Measurements from ENCODE around the gene TOP1. TPM values are rescaled to one million over a fixed set of nuclear protein-coding genes. Genes with fewer than 3 reads are reported as not detected.

TOP1 gene
- polyA plus RNA-seq, 4 donors, result 46.2 to 74.3 (median 69.8) TPM

DNA sequence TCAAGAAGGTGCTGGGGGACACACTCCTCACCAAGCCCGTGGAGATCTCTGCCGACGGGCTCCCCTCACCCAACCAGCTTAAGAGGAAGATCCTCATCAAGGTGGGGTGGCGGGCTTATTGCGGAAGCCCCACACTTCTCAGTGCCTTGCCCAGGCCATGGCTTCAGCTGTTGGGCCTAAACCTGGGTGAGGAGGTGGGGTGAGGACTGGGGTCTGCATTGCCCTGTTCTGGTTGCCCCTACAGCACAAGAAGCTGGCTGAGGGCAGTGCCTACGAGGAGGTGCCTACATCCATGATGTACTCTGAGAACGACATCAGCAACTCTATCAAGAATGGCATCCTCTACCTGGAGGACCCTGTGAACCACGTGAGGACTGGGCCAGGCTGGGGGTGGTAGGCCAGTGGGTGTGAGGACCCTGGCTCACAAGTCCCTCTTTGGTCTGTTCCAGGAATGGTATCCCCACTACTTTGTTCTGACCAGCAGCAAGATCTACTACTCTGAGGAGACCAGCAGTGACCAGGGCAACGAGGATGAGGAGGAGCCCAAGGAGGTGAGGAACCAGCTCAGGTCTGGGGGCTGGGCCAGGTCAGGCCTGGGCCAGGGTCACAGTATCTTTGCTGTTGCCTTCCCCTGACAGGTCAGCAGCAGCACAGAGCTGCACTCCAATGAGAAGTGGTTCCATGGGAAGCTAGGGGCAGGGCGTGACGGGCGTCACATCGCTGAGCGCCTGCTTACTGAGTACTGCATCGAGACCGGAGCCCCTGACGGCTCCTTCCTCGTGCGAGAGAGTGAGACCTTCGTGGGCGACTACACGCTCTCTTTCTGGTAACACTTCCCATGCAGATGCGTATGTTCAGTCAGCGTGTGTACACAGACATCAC lies 136.6 kb downstream of the TOP1 start:
- Histone ChIP-seq H3K27me3 (ENCODE audit: control insufficient read depth in 3 of 3, insufficient read depth in 3 of 3, low read length in 3 of 3) (no peaks in the 10 kb centered on the region), H3K27ac (ENCODE audit: low read depth in 1 of 3, low read length in 2 of 3) (no peak overlapping the region), H3K4me1 (ENCODE audit: control insufficient read depth in 3 of 3, insufficient read depth in 2 of 3, low read depth in 1 of 3, low read length in 2 of 3) (no peaks in the 10 kb centered on the region), H3K36me3 (ENCODE audit: control insufficient read depth in 3 of 3, insufficient read depth in 2 of 3, low read depth in 1 of 3, low read length in 3 of 3) (peaks cover 20 to 97% (median 58%) of the 10 kb centered on the region in 3 donors), H3K4me3 (ENCODE audit: low read depth in 1 of 3, low read length in 3 of 3) (no peak overlapping the region), H3K9me3 (ENCODE audit: control insufficient read depth in 2 of 2, insufficient read depth in 1 of 2, low read depth in 1 of 2, low read length in 1 of 2) (no peaks in the 10 kb centered on the region)
- DNase-seq (no peak), FAIRE-seq (no peak)
- 89 to 94% (median 91%) methylated on average over 24 of the region's 24 CpGs for WGBS, 3 donors

- no peak for DNase-seq
- no peaks in the 10 kb centered on the region for H3K27me3 ChIP-seq (ENCODE audit: control insufficient read depth in 3 of 3, insufficient read depth in 3 of 3, low read length in 3 of 3)
- H3K27ac ChIP-seq (ENCODE audit: low read depth in 1 of 3, low read length in 2 of 3), result no peak overlapping the region
- H3K36me3 ChIP-seq (ENCODE audit: control insufficient read depth in 3 of 3, insufficient read depth in 2 of 3, low read depth in 1 of 3, low read length in 3 of 3), result peaks cover 20 to 98% (median 58%) of the 10 kb centered on the region in 3 donors
- no peaks in the 10 kb centered on the region for H3K9me3 ChIP-seq (ENCODE audit: control insufficient read depth in 2 of 2, insufficient read depth in 1 of 2, low read depth in 1 of 2, low read length in 1 of 2)
- FAIRE-seq, result no peak
- no peaks in the 10 kb centered on the region for H3K4me1 ChIP-seq (ENCODE audit: control insufficient read depth in 3 of 3, insufficient read depth in 2 of 3, low read depth in 1 of 3, low read length in 2 of 3)
- no peak overlapping the region for H3K4me3 ChIP-seq (ENCODE audit: low read depth in 1 of 3, low read length in 3 of 3)
- 90 to 93% (median 93%) methylated on average over 27 of the region's 27 CpGs for WGBS, 3 donors
Observed at GRCh38 chr20:41166201-41167117, 137.8 kb downstream of the TOP1 start.

DNA sequence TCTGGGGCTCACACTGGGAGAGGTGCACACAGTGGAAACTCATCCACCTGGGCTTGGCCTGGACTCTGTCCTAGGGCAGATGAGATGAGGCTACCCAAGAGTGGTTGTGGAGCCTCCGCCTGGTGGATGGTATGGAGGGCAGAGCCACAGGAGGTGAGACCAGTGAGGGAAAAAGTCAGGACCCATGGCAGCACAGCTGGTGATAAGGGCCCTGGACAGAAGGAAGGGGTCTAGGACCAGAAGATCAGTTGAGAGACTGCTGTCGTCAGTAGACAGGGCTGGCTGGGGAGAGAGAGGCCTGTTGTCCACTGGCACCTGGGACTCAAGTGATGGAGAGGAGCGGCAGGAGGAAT lies 138.5 kb downstream of the TOP1 start:
- Histone ChIP-seq H3K4me3 (ENCODE audit: low read depth in 1 of 3, low read length in 3 of 3) (no peak overlapping the region), H3K27me3 (ENCODE audit: control insufficient read depth in 3 of 3, insufficient read depth in 3 of 3, low read length in 3 of 3) (no peaks in the 10 kb centered on the region), H3K4me1 (ENCODE audit: control insufficient read depth in 3 of 3, insufficient read depth in 2 of 3, low read depth in 1 of 3, low read length in 2 of 3) (no peaks in the 10 kb centered on the region), H3K36me3 (ENCODE audit: control insufficient read depth in 3 of 3, insufficient read depth in 2 of 3, low read depth in 1 of 3, low read length in 3 of 3) (peaks cover 20 to 98% (median 63%) of the 10 kb centered on the region in 3 donors), H3K27ac (ENCODE audit: low read depth in 1 of 3, low read length in 2 of 3) (no peak overlapping the region), H3K9me3 (ENCODE audit: control insufficient read depth in 2 of 2, insufficient read depth in 1 of 2, low read depth in 1 of 2, low read length in 1 of 2) (no peaks in the 10 kb centered on the region)
- FAIRE-seq, result no peak
- no peak for DNase-seq
- 90 to 95% (median 92%) methylated on average over 3 of the region's 3 CpGs for WGBS, 3 donors

GRCh38 chr20:41167481-41168253 lies 139.0 kb downstream of the TOP1 start:
- WGBS, 3 donors, result 79 to 88% (median 85%) methylated on average over 11 of the region's 11 CpGs
- no peak for DNase-seq
- Histone ChIP-seq H3K4me3 (ENCODE audit: low read depth in 1 of 3, low read length in 3 of 3) (no peak overlapping the region), H3K9me3 (ENCODE audit: control insufficient read depth in 2 of 2, insufficient read depth in 1 of 2, low read depth in 1 of 2, low read length in 1 of 2) (no peaks in the 10 kb centered on the region), H3K36me3 (ENCODE audit: control insufficient read depth in 3 of 3, insufficient read depth in 2 of 3, low read depth in 1 of 3, low read length in 3 of 3) (peaks cover 16 to 98% (median 61%) of the 10 kb centered on the region in 3 donors), H3K4me1 (ENCODE audit: control insufficient read depth in 3 of 3, insufficient read depth in 2 of 3, low read depth in 1 of 3, low read length in 2 of 3) (no peaks in the 10 kb centered on the region), H3K27me3 (ENCODE audit: control insufficient read depth in 3 of 3, insufficient read depth in 3 of 3, low read length in 3 of 3) (no peaks in the 10 kb centered on the region), H3K27ac (ENCODE audit: low read depth in 1 of 3, low read length in 2 of 3) (no peak overlapping the region)
- no peak for FAIRE-seq

DNA sequence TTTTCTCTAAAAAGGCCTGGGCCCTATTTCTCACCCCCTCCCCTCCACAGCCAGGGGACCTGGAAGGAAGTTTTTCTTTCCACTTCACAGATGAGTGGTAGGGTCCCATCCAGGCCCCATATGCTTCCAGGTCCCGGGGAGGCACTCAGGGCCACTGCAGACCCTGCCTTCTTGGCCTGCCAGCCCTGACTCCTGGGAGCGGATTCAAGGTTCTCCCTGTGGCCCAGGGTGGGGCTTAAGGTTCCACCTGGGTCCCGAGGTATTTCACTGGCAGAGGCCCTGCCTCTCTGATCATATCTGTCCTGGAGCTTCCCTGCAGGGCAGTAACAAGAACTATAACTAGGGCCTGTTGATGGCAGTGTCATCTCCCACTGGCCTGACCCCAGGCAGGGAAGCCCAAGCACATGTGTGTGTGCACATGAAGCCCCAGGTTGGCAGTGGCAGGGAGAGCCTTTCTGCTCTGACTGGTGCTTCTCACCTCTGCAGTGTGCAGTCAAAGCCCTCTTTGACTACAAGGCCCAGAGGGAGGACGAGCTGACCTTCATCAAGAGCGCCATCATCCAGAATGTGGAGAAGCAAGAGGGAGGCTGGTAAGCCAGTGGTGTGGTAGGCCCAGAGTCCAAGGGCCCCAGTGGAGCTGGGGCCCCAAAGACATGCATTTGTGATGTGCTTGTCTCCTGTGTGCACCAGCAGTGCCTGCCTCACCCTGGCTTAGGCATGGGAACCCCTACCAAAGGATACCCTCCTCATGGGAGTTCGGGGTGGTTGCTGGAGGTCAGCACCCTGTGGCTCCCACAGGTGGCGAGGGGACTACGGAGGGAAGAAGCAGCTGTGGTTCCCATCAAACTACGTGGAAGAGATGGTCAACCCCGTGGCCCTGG lies 139.9 kb downstream of the TOP1 start:
- FAIRE-seq (no peak), DNase-seq (no peak)
- Histone ChIP-seq H3K4me3 (ENCODE audit: low read depth in 1 of 3, low read length in 3 of 3) (no peak overlapping the region), H3K27me3 (ENCODE audit: control insufficient read depth in 3 of 3, insufficient read depth in 3 of 3, low read length in 3 of 3) (no peaks in the 10 kb centered on the region), H3K4me1 (ENCODE audit: control insufficient read depth in 3 of 3, insufficient read depth in 2 of 3, low read depth in 1 of 3, low read length in 2 of 3) (no peaks in the 10 kb centered on the region), H3K27ac (ENCODE audit: low read depth in 1 of 3, low read length in 2 of 3) (no peak overlapping the region), H3K36me3 (ENCODE audit: control insufficient read depth in 3 of 3, insufficient read depth in 2 of 3, low read depth in 1 of 3, low read length in 3 of 3) (peaks cover 10 to 97% (median 54%) of the 10 kb centered on the region in 3 donors), H3K9me3 (ENCODE audit: control insufficient read depth in 2 of 2, insufficient read depth in 1 of 2, low read depth in 1 of 2, low read length in 1 of 2) (no peaks in the 10 kb centered on the region)
- 88 to 94% (median 93%) methylated on average over 10 of the region's 10 CpGs for WGBS, 3 donors

DNA sequence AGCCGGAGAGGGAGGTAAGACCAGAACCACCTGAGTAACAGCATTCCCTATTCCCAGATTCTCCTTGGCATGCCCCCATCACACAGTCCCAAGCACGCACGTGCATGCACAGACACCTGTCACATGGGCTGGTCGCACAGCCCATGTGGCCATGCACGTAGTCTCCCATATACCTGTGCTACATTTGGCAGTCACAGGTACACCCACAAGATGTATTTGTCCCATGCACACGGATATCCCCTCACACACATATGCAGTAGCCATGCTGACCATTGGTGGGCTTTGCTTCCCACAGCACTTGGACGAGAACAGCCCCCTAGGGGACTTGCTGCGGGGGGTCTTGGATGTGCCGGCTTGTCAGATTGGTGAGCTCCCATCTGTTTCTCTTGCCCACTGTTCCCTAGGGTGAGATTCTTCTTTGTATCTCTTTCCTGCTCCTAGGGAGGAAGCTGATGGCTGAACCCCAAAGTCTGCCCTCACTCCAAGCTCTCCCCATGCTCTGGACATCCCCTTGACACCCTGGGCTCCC lies 140.6 kb downstream of the TOP1 start:
- WGBS, 3 donors, result 95 to 97% (median 95%) methylated on average over 9 of the region's 9 CpGs
- Histone ChIP-seq H3K27me3 (ENCODE audit: control insufficient read depth in 3 of 3, insufficient read depth in 3 of 3, low read length in 3 of 3) (no peaks in the 10 kb centered on the region), H3K36me3 (ENCODE audit: control insufficient read depth in 3 of 3, insufficient read depth in 2 of 3, low read depth in 1 of 3, low read length in 3 of 3) (peaks cover 9 to 97% (median 52%) of the 10 kb centered on the region in 3 donors), H3K9me3 (ENCODE audit: control insufficient read depth in 2 of 2, insufficient read depth in 1 of 2, low read depth in 1 of 2, low read length in 1 of 2) (no peaks in the 10 kb centered on the region), H3K4me1 (ENCODE audit: control insufficient read depth in 3 of 3, insufficient read depth in 2 of 3, low read depth in 1 of 3, low read length in 2 of 3) (no peaks in the 10 kb centered on the region), H3K4me3 (ENCODE audit: low read depth in 1 of 3, low read length in 3 of 3) (no peak overlapping the region), H3K27ac (ENCODE audit: low read depth in 1 of 3, low read length in 2 of 3) (no peak overlapping the region)
- FAIRE-seq (no peak), DNase-seq (no peak)

- WGBS, 3 donors, result 90 to 92% (median 91%) methylated on average over 14 of the region's 14 CpGs
- H3K27ac ChIP-seq (ENCODE audit: low read depth in 1 of 3, low read length in 2 of 3), result no peak overlapping the region
- no peaks in the 10 kb centered on the region for H3K27me3 ChIP-seq (ENCODE audit: control insufficient read depth in 3 of 3, insufficient read depth in 3 of 3, low read length in 3 of 3)
- H3K4me3 ChIP-seq (ENCODE audit: low read depth in 1 of 3, low read length in 3 of 3), result no peak overlapping the region
- H3K9me3 ChIP-seq (ENCODE audit: control insufficient read depth in 2 of 2, insufficient read depth in 1 of 2, low read depth in 1 of 2, low read length in 1 of 2), result no peaks in the 10 kb centered on the region
- H3K4me1 ChIP-seq (ENCODE audit: control insufficient read depth in 3 of 3, insufficient read depth in 2 of 3, low read depth in 1 of 3, low read length in 2 of 3), result no peaks in the 10 kb centered on the region
- FAIRE-seq, result no peak
- peaks cover 8 to 97% (median 51%) of the 10 kb centered on the region in 3 donors for H3K36me3 ChIP-seq (ENCODE audit: control insufficient read depth in 3 of 3, insufficient read depth in 2 of 3, low read depth in 1 of 3, low read length in 3 of 3)
- DNase-seq, result no peak
Observed at GRCh38 chr20:41169791-41170351, 141.2 kb downstream of the TOP1 start.
